Caki2 (cell line): ENCODE results near the gene SKA2. TPM values are rescaled to one million over a fixed set of nuclear protein-coding genes. Genes with fewer than 3 reads are reported as not detected.

Experiments used
- total RNA-seq: library from RNA; depleted of rRNA; stranded (reverse); fragments of >200 nt; shearing (Covaris generic); gene quantifications from 2 replicates; pipeline ENCODE4 v1.2.3, GENCODE V29; 2014; ENCODE audit warnings: low replicate concordance; rRNA removed

SKA2 gene
- total RNA-seq, 1 experiment from 2014 or later: 63.0 TPM

Other genes starting within 250 kb of the SKA2 start
- gene TRIM37, start 48.3 kb downstream of the SKA2 start, total RNA-seq: 17.9 and 58.4 TPM in 2 replicates
- 20.5 and 2,299 TPM in 2 replicates for gene PRR11, start 560 bp upstream of the SKA2 start, total RNA-seq
- gene SMG8, start 54.8 kb upstream of the SKA2 start, total RNA-seq: 16.2 and 20.6 TPM in 2 replicates
- 0.07 and 1.1 TPM in 2 replicates for gene GDPD1, start 65.3 kb upstream of the SKA2 start, total RNA-seq
- gene YPEL2, start 176.5 kb upstream of the SKA2 start, total RNA-seq: 0.23 and 3.0 TPM in 2 replicates